NCI-H1105 (cell line): ENCODE data around the gene GOLPH3.
"Not testable (repeated sequence)": the region's sequence is repeated elsewhere in the genome, so short reads cannot be mapped to it uniquely, and the experiment has no call there.

Source experiments
- DNase-seq: peaks from one replicate; lab custom pipeline; 2025; lab: John Stamatoyannopoulos, UW

GOLPH3 gene

DNA sequence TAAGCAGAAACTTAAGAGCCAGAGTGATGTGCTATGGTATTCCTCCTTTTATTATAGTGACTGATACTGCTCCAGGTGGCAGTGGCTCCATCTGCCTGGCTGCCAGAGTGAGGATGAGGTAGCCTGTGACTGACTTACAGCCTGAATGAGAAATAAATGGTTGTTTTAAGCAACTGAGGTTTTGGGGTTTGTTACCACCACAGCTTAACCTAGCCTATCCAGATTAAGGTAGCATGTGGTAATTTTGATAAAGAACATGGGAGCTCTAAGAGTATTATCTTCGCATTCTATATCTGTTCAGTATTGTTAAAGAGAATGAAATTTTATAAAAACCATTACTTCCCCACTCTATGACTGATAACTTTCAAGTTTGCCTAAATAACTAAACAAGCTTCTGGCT, 39.0 kb downstream of the GOLPH3 start:
- DNase-seq = no peak

DNA sequence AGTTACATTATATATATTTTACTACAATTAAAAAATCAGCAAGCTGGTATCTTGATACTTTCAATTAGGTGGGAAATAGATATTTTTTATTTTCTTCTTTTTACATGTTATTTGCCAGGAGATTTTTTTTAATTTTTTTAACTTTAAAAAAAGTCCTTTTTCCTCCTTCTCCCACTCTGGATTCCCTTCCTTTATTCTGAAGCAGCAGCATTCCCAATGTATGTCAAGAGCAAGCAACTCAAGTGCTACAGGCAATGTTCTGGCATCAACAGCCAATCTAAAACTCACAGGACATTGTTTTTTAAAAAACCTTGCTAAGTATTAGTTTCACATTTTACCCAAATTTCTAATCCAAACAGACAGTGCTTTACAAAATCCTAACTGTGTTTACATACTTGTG, 41.4 kb downstream of the GOLPH3 start:
- DNase-seq = no peak

DNA sequence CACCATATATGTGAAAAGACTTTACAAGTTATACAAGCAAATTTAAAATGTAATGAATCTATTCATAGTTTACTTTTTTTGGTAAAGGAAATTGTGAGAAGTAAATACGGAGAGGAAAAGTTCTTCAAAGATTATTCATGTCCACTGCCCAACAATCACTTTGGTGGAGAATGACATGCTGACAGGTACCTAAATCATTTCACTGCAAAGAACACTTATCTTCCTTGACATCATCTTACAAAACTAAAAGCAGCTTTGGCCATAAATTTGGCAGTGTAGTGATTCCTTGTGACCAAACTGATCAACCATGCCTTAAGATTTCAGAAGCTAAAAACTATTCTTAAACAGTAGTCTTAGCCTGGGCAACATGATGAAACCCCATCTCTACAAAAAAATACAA, 42.5 kb downstream of the GOLPH3 start:
- DNase-seq = no peak

DNA sequence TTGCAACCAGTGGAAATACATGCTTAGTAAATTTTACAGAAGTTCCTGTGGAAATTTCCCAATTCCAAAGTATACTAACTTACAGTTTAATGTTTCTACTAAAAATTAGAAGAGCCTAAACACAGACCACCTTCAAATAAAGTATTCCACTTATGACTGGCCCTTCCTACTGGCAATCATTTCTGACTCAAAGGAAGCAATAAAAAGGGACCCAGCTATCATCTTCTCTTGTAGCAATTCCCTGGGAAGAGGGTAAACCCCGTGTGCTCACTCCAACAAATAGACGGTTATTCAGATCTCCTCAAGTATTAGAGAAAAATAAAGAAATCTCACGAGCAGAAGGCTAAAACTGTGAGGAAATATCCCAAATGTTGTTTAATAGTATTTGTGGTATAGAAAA, 43.3 kb downstream of the GOLPH3 start:
- DNase-seq = no peak

DNA sequence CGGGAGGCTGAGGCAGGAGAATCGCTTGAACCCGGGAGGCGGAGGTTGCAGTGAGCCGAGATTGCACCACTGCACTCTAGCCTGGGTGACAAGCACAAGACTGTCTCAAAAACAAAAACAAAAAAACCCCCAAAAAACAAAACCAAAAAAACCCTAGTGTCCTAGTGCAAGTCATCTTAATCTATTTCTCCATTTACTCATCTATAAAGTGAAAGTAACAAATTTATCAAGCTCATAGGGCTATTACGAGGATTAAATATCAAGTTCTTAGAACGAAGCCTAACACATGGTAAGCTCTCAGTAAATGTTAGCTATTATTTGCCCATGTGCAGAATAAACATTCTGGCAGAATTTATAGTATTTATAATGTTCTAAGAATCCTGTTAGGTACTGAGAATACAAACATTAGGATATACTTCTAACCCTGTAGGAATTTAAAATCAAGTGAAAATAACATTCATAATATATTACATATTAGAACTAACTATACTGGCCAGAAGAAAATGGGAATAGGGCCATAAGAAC, 45.0 kb downstream of the GOLPH3 start:
- DNase-seq = no peak

DNA sequence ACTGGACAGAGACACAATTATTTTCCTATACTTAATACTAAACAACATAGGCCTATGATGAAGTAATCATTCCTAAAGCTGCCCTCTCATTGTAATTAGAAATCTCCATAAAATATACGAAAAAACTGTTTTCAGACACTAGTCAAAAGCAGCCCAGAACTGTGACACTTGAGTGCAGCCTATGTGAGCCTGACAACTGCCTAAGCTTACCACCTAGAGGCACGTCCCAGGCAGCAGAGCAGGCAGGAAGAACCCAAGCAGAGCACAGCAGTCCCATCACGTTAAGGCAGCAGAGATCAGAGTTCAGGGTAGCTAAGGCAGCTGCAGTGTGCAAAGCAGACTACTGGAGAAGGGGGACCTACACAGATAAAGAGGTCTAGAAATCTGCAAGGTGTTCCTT, 46.4 kb downstream of the GOLPH3 start:
- no peak for DNase-seq

DNA sequence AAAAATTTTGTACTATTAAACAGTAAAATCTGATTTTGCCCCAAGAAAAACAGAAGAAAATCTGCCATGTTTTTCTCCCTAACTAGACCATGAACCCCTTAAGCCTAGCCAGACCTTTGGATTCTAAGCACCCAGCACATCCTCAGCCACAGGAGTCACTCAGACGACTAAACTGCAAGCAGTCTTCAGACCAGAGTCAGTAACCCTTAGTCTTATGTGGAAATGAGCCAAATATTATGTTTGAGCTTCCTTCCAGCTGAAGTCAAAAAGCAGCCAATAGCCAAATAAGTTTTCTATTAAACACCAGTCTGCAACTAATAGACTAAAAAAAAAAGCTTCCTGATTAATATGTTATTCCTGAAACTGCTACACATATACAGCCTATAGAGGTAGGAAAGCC, 47.4 kb downstream of the GOLPH3 start:
- no peak for DNase-seq

DNA sequence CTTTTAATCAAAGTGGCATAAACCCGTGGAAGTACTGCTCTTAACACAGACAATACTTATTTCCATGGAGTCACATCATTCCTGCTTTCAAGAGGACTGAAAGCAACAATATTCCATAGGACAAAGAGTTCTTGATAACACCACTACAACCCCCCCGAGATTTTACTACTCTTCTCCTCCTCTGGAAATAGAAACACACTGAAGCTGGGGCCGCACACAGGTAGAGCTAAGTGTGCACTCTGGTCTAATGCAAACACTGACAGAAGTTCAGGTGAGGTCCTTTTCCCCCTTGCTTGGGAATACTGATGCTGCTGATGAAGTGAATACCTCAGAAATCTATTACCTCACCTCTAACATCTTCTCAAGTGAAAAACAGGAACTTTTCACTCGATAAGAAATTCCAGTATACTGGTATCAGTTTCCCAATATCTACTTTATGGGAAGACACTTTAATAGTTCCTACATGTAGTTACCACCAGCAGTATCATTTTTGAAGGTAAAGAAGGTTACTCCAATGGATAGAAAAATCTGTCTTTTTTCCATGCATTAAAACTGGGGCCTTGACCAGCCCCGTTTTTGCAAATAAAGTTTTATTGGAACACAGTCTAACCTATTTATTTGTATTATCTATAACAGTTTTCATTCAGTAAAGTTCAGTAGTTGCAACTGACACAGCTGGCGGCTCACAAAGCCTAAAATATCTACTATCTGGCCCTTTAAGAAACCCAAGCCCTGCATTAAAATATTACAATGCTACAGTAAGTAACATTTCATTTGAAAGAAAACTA, 50.0 kb downstream of the GOLPH3 start:
- DNase-seq = no peak

DNA sequence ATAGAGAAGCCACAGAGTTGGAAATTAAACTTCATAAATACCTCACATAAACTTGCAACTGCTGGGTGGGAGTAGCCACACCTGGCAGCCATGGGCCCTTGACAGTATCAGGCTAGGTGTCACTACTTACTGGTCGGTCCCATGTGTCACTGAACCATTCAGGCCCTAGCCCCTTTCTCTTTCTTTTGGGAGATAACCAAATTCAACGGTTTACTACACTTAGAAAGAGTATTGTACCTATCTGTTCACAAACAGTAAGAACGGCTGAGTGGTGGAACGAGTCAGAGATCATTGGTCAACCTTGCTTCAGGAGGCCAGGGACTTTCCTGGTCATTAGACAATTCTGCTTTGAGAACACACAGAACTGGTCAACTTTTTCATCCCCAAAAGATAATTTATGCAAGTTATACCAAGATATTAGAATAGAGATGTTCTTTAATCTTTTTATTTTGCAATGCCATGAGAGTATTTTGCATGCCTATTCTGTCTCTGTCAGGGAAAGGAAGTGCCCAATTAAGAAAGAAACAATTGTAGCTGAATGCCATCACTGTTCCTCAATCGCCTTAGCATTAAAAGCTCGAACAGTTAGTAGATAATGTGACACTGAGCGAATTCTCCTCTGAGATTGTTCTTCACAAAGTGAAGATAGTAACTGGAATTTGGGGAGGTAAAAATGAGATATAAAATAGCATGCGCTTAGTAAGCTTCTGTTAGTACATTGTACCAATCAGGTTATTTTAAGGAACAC, 50.9 kb downstream of the GOLPH3 start:
- DNase-seq = no peak

DNA sequence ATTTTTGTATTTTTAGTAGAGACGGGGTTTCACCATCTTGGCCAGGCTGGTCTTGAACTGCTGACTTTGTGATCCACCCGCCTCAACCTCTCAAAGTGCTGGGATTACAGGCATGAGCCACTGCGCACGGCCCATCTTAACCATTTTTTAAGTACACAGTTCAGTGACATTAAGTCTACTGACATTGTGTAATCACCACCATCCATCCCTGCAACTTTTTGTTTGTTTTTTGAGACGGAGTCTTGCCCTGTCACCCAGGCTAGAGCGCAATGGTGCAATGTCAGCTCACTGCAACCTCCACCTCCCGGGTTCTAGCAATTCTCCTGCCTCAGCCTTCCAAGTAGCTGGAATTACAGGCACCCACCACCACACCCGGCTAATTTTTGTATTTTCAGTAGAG, 55.2 kb downstream of the GOLPH3 start:
- DNase-seq = not testable (repeated sequence)

DNA sequence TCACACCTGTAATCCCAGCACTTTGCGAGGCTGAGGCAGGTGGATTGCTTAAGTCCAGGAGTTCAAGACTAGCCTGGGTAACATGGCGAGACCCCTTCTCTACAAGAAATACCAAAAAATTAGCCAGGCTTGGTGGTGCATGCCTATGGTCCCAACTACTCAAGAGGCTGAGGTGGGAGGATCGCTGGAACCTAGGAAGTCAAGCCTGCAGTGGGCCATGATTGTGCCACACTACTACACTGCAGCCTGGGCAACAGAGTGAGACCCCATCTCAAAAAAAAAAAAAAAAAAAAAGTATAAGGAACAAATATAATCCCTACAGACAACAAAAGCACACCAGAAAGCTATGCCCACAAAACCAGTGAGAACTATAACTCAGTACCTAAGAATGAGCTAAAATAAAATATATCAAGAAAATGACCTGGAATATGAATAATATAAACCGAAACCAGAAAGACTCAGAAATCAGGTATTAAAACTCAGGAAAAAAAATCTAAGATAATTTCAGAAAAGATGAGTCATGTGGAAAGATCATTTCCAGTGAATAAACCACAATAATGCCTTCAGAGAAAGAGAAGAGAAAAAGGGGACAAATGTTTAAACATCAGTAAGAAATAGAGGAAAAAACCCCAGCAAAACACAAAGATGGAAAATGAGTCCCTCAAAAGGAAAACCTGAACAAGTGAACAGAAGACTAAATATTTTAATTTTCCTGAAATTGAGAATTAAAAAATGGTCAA, 57.4 kb downstream of the GOLPH3 start:
- DNase-seq = no peak

DNA sequence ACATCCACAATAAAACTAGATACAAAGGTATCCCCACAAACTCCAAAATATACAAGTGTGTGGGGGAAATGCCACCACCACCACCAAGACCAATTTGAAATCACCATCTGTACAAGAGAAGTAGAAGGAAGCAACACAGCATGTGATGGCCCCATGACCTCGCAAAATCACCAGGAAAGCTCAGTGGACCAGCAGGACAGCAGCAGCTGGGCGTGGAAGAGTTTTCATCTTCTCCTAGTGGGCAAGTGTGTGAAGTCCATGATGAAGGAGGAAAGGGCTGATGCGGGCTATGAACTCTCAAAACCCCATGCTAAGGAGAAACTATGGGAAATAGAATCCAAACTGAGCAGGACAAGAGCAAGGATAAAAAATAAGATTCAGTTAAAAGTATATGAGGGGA, 58.1 kb downstream of the GOLPH3 start:
- no peak for DNase-seq

DNA sequence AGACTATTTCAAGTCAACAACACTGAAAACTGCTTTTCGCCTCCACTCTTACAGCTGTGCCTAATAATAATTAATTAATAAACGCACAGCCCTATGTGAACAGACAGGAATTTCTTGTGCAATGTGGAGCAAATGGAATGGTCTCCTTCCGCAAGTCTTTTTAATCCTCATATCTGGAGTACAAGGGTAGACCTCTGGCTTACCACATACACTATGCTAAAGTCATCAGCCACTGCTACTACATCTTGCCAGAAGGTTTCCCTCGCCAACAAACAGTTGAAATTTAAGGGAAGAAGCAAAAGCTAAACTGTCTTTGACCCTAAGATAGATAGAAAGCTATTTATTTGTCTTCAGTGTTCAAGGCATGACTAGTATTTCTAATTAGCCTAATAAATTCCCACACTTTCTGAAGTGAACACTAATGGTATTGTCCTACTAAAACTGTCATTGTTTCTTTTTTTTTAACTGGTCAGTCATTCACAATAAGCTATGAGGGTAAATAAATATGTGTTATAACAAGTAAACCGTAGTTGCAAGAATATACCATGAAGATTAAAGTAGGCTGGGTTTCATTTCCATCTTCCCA, 63.9 kb downstream of the GOLPH3 start:
- DNase-seq = no peak

DNA sequence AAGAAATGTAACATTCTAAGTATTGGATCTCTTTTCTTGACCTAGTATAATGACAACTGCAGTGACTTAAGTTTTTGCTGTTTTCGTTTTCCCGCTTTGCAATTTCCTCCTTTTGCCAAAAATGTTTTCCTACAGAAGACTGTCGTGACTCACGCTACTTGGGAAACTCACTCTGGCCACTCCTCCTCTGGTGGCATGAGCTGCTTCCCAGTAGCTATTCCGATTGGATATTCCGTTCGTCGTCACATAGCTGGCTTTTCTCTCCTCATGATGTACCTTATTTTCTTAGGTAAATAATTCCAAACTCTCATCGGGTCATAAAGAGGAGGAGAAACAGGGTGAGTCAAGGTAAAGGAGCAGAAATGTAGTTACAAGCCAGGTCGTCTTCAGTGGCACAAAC, 64.9 kb downstream of the GOLPH3 start:
- no peak for DNase-seq

DNA sequence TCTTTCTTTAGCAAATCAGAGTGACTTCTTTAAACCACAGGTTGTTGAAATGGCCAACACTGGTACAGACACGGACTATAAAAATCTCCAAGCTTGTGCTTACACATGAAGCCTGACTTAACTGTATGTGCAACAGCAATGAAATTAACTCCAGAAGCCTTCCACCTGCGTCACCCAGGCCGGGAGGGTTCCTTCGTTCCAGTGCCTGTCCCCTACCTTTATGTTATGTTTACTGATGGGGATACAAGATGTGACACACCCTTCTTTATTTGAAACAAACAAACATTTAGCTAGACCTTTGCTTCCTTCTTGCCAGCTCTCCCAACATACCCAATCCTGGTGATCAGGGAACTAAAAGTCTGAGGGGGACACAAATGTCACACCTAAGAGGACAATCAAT, 66.0 kb downstream of the GOLPH3 start:
- DNase-seq = no peak

DNA sequence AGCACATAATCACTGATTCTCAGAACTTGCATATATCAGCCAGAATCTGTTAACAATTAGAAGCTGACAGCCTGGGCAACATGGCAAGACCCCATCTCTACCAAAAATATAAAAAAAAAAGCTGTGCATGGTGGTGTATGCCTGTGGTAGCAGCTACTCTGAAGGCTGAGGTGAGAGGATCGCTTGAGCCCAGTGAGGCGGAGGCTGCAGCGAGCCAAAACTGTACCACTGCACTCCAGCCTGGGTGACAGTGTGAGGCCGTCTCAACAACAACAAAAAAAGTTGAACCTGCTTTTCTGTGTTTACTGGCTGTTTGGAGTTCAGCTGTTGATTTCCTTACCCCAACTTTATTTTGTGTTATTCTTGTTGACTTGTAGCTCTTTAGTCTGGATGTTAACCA, 66.8 kb downstream of the GOLPH3 start:
- DNase-seq = no peak

DNA sequence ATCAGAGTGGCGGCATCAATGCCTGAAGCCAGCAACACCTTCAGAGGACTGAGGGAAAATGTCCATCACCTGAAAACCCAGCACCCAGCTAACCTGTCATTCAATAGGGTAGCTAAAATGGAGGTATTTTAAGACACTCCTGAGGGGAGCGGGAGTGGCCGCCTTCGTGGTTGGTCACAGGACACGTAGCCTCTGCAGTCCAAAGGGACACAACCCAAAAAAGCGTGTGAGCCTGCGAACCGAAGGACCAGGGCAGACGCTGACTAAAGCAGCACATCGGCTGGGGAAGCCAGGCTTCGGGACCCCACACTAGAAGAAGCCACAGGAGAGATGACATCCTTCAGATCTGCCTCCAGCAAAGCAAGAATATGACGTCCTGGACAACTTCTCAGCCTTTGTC, 70.6 kb downstream of the GOLPH3 start:
- DNase-seq = no peak

DNA sequence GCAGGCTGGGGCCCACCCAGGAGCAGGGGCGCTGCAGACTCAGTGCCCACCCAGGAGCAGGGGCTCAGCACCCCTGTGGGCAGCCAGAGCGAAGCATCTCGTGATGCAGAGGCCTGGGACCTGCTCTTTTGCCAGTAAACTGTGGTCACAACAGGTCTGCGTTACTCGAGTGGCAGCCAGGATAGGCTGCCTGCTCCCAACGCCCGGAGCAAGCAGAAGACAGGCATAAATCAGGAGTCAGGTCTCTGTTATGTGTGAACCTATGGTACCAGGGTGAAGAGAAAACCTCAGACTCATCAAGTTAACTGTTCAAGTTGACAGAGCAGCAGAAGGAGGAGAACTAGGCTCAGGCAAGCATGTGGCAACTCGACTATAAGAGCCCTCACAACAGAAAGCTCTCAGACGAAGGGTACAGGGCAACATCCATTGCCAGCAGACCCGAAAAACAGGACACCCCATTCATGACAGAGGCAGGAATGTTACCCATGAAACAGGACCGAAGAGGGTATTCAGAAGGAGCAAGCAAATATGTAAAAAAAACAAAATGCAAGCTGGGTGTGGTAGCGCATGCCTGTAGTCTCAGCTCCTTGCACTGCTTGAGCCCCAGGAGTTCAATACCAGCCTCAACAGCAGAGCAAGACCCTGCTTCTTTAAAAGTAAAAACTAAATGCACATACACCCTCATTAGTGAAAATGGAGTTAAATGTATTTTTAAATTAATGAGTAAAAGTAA, 71.7 kb downstream of the GOLPH3 start:
- no peak for DNase-seq

DNA sequence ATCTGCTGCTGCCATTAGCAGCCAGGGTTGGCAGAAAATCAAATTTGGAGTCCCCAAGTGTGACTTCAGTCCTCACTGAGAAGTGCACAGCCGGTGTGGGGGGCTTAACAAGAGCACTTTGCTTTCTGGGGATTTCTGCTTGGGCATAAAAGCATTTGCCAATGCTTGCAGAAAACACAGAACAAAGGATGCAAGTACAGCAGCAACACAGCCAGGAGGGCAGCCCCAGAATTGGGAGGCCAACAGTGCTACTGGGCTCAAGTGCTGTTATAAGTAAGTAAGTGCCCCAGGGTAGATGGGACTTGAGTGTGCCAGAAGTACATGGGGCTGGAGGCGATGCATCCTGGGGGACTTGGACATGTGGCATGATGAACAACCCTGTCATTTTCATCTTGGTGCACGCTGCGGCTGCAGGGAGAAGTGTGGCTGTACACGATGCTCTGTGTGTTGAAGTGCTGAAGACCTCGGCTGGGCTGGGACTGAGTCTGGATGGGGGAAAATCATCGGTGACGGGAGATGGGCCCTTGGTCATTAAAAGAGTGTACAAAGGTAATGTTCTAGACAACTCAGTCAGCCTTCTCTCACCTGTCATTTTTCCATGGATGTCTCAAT, 73.3 kb downstream of the GOLPH3 start:
- no peak for DNase-seq

DNA sequence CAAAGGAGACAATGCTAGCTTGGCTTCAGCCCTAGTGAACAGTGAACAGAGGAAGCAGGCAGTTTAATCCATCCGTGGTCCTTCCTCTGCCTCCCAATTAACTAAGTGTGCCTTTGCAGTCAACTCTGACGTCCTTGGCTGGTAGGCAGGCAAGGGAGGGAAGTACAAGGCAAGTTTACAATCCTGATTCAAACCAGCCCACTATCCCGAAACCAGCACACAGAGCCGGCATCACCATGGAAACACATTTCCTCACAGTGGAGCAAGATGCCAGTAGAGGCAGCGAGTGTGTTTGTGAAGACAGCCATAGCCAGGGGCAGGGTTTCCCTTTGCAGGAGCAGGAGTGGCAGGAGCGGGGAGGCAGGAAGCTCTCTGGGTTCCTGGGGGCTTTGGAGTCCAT, 73.9 kb downstream of the GOLPH3 start:
- DNase-seq = no peak

DNA sequence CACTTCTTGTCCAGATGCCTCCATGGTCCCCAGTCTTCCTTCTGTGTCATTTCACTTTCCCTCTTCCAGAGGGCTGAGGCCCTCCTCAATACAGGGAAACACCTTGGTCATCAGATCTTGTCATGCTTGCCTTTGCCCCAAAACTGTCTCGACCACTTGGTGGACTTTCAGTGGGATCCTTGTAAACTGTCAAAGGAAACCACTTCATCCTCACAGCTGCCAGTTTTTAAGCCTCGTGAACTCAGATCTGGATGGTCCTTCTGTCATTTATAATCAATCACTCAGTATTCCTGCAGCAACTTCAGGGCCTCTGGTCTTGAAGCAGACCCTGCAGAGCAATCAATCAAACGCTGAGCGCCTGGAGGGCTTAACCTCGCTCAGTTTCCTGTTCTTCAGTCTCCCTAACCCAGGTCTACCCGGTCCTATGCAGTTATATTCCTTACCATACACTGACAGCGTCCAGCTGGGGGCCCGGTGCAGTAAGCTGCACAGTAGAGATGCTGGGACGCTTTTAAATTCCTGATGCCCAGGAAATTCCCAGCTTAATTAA, 74.6 kb downstream of the GOLPH3 start:
- no peak for DNase-seq
